HG02852 (cell line): ENCODE results near the gene AAMP.
"Not testable (repeated sequence)": the region's sequence is repeated elsewhere in the genome, so short reads cannot be mapped to it uniquely, and the experiment has no call there.

Experiments
- ATAC-seq: cut with Tn5 transposase; IDR thresholded peaks from one replicate; pipeline ENCODE4 v1.9.1; 2021; ENCODE audit warnings: mild to moderate bottlenecking, moderate library complexity; ENCODE audit not compliant: unreplicated experiment

Gene AAMP

DNA sequence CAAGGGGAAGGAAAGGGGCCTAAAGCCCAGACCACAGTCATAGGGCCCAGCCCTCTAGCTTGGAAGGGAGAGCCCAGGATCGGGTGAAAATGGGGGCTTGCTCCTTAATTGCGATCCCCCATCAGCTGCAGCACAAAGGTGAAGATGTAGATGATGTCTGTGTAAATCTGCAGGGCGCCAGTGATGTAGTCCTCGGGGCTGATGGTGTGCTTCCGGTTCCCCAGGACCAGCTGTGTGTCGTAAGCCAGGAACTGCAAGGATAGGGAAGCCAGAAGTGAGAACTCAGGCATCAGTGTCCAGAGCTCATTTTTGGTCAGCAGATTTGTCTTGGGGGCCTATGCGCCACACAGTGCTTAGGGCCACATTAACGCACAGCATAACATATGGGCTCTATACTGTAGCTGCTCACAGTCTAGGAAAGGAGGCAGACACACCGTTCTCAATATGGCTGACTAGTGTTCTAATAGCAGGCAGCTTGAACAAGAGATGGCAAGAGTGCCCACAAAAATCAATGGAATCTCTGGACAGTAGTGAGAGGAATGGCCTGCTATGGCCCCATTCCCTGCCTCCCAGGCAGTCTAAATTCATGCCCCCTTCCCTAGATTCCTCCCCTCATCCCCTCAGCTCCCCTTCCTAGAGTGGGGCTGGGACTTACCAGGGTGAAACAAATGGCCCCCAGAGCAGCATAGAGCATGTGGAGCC, 5.6 kb upstream of the AAMP start:
- no peak for ATAC-seq

DNA sequence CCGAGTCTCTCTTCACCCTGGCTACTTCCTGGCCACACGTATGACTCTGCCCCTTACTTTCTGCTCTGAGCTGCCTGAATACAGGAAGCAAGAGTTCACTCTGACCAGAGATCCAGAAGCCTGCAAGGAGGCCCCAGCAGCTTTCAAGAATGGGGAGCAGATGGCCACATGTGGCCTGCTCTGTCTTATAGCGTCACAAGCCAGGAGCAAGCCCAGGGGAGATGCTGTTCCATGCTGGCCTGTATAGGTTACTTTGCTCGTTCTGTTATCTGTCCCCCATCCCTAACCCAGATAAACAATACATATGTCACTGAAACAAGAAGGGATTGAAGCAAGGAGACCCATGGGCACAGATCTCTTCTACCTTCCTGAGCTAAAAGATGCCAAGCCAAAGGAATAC, 4.6 kb upstream of the AAMP start:
- no peak for ATAC-seq

DNA sequence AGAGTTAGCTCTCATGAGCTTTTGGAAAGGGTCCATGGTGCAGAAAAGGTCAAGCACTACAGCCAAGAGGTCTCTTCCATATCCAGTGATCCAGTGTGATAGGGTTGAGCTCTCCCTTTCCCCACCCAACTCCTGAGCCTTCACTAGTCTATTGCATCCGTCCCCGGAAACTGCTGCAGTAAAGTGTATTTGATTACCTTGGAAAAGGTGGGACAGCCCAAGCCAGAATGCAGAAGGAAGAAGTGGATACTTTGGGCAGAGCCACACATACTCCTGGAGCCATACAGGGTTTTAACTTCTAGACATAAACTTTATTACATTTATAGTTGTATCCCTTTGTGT, 3.9 kb upstream of the AAMP start:
- no peak for ATAC-seq

DNA sequence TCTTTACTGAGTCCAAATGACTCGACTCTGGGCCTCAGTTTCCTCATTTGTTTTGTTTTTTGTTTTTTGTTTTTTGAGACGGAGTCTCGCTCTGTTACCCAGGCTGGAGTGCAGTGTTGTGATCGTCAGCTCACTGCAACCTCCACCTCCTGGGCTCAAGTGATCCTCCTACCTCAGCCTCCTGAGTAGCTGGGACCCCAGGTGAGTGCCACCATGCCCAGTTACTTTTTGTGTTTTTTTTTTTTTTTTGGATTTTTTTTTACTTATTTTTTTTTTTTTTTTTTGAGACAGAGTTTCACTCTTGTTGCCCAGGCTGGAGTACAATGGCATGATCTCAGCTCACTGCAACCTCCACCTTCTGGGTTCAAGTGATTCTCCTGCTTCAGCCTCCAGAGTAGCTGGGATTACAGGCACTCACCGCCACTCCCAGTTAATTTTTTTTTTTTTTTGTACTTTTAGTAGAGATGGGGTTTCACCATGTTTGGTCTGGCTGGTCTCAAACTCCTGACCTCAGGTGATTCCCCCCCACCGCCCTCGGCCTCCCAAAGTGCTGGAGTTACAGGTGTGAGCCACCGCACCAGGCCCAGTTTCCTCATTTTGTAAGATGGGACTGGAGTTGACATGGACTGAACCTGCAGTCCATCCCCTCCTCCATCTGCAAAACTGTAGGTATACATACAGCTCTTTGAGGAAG, 3.4 kb upstream of the AAMP start:
- ATAC-seq, result not testable (repeated sequence)

DNA sequence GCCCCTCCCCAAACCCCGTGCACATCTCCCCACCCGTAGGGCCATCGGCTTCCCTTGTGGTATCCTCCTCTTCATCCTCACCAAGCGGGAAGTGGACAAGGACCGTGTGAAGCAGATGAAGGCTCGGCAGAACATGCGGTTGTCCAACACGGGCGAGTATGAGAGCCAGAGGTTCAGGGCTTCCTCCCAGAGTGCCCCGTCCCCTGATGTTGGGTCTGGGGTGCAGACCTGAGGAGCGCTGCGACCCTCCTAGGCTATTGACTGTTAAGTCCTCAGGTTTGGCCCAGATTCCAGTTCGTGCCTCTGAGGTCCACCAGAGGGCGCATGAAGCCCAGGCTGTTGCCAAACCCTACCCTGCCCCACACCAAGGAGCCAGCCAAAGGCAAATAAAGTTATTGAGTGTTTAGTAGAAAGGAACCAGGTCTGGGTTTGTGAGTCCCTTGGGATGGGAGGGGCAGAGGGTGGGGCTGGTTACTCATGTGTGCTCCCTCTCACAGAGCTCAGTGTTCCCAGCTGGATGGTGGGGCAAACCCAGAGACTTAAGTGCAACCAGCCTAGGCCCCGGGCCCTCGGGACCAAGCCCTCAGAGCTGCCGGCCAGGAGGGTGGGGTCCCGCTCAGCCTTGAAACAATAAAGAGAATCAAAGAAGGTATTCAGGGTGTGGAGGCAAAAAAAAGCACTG, 2.7 kb upstream of the AAMP start:
- ATAC-seq, result no peak

DNA sequence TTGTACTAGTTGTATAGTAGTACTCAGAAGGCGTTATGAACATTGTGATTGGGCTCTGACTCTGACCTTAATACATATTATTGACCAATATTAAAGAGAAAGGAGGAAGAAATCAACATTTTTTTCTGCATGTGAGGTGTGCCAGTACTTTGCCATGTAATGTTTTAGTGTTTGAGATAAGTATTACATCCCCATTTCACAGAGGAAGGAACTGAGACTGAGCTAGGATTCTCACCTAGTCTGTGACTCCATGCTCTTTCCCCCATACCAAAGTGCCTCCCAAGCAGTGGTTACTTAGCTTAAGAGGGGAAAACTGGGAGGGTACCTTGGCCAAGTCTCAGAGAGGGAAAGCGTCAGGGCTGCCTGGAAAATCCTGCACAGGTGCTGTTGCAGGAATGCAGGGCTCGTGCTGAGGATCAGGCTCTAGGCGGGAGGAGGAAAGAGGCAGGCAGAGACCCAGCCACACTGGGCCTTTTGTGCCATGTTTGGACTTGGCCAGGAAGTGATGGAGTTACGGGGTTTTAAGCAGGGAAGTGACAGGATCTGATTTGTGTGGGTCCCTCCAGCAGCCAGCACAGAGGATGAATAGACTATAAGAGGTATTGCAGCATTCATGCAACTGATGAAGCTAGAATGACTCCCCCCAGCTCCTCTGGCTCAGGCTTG, 2.1 kb upstream of the AAMP start:
- ATAC-seq, result no peak

DNA sequence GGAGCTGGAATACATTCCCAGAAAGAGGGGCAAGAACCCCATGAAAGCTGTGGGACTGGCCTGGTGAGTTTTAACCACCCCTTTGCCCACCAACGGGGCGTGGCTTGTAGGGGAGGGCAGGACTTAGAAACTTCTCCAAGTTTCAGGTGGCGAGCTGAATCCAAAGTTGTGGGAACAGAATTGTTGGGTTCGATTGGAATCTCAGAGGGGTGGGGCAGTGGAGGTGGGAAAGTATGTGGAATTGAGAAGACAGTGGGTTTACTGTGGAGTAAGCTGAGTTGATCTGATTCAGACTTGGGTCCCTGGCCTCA, 1.5 kb upstream of the AAMP start:
- ATAC-seq, result no peak

DNA sequence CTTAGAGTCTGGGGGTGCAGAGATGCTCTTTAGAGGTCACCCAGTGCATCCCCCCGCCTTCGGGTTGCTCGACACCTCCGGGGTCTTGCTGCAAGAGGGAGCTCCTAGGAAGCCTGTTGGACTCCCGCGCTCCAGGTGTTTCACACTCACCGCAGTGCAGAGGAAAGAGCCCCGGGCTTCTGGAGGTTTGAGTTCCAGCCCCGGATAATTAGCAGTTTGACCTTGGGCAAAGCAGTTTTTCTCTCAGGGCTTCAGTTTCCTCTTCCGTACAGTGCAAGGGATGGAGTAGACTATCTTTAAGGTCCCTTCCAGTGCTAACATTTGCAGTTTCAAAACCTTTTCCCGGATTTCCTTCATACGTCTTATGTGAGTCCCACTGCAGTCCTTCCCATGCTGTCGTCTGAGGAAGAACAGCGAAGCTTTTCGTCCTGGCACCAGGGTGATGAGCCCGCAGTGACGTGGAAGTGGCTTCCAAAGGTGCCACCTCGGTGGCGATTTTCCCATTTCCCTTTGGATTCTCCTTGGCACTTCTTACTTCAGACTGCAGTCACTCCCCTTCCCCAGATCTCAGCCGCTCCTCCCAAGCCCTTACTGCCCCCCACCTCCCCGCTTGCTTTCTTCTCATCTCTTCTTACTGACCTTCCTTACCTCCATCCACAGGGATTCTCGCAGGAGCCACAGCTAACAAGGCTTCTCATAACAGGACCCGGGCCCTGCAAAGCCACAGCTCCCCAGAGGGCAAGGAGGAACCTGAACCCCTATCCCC, 967 bp upstream of the AAMP start:
- ATAC-seq, result no peak

DNA sequence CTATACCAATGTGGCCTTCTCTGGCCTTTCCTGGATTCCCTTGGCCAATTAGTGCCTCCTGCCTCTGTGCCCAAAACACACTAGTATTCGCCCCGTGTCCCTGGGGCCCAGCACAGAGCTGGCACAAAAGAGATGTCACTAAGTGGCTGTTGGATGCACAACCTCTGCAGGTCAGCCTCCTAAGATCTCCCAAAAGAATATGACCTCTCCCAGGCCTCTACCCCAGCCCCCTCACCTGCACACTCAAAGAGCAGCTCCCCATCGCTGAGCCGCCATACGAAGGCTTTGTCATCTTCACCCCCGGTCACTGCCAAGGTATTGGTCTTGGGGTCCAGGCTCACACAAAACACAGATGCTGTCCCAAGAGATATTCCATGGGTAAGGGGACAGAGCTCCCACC, 2.7 kb downstream of the AAMP start:
- ATAC-seq, result no peak

DNA sequence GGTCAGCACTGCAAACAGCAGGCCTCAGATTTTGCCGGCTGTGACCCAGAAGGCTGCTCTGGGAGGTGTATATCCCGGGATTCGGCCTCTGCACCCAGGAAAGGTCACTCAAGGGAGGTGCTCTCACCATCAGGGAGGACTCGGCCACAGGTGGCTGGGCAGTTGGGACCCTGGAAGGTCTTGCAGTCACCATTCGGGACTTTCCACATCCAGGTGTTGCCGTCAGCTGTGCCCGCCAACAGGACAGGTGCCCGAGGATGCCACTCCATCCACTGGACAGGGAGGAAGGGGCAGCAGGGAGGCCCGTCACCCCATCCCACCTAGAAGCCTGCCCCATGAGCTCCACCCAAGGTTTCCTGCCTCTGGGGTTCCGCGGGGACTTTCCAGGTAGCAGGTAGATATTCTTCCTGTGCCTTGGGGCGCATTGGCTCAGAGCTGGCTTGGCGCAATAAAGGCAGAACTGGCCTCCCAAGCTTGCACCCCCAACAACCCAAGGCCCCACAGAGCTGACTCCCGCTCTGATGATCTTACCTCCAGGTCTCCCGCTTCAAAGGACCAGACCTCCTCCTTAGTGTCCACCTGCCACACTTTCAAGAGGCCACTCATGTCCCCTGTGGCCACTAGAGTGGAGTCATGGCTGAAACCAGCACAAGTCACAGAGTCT, 3.5 kb downstream of the AAMP start:
- ATAC-seq, result no peak

DNA sequence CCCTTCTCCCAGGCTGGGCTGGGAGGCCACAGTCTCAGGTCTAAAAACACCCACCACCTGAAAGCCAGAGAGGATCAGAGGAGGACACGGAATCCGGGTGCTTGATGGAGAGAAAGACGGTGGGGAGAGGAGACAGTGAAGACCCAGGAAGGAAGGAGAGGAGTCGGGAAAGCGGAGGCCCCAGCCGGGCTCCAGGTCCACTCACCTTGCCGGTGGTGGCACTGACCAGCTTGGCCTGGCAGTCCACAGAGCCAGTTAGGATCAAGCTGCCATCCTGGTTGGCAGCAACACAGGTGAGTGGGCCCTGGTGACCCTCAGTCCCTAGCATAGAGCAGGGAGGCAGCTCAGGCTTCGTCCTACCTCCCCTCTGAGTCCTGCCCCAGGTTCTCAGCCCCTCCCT, 4.3 kb downstream of the AAMP start:
- ATAC-seq, result no peak

DNA sequence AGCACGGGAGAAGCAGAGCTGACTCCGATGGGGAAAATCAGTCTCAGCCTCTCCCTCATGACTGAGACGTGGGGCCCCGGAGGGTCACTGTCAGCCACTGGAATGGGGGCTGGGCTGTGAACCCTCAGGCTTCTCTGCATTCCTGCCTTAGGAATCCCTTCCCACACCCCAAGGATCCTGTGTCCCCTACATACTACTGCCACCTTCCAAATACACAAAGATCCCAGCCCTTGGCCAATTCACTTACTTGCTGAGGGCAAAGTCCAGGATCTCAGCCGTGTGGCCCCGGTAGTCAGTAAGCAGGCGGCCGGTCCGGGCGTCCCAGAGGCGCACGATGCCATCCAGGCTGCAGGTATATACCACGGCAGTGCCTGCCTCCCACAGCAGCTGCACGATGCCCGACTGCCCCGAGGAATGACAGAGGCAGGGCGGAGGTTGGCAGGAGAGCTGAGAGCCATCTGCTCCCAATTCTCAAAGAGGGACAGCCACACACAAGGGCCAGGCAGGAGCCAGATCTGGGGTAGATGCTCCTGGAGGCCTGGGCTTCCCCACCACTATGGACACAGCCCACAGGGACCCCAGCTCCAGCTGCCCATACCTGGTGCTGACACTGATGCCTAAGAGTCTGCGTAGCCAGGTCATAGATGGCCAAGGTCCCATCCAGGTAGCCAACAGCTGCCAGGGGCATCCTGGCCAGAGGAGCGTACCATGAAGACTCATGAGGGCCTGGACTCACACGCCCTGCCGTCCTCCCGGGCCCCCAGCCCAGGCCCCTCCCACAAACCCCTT, 5.0 kb downstream of the AAMP start:
- ATAC-seq, result no peak

DNA sequence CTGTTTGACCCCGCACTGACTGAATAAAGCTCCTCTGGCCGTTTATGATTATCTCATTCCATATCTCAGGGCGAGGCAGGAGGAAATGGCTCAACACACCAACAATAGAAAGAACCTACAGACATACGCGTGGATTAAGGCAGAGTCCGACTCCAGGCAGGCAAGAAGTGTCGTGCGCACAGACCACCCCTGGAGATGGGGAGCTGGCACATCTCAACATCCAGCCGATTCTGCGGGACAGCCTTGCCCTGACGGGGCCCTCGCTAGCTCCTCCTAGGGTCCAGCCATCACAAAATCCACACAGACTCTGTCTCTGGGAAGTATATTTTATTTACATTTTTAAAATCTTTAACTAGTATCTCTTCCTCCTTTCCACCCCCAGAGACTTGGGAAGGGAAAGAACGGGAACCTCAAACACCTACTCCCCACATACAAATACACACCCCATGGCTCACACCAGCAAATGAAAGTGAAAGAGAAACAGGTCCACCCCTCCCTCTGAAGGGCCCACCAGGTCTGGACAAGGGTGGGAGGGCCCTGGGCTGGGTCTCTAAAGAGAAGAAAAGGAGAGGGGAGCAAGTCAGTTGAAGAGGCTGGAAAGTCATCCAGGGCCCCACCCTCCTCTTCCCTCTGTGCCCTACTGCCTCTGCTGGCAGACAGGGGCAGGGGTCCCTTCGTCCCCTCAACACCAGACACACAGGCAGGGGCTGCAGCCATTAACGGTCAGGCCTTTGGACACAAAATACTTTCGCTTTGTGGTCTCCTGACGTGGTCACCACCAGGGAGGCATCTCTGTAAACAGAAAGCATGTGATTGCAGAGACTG, 5.9 kb downstream of the AAMP start:
- ATAC-seq, result no peak

DNA sequence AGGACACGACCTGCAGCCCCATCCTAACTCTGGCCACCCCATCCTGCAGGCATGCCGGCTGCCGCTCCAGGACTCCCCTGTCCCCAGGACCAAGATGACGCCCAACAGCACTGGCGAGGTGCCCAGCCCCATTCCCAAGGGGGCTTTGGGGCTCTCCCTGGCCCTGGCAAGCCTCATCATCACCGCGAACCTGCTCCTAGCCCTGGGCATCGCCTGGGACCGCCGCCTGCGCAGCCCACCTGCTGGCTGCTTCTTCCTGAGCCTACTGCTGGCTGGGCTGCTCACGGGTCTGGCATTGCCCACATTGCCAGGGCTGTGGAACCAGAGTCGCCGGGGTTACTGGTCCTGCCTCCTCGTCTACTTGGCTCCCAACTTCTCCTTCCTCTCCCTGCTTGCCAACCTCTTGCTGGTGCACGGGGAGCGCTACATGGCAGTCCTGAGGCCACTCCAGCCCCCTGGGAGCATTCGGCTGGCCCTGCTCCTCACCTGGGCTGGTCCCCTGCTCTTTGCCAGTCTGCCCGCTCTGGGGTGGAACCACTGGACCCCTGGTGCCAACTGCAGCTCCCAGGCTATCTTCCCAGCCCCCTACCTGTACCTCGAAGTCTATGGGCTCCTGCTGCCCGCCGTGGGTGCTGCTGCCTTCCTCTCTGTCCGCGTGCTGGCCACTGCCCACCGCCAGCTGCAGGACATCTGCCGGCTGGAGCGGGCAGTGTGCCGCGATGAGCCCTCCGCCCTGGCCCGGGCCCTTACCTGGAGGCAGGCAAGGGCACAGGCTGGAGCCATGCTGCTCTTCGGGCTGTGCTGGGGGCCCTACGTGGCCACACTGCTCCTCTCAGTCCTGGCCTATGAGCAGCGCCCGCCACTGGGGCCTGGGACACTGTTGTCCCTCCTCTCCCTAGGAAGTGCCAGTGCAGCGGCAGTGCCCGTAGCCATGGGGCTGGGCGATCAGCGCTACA, 7.0 kb downstream of the AAMP start:
- no peak for ATAC-seq

DNA sequence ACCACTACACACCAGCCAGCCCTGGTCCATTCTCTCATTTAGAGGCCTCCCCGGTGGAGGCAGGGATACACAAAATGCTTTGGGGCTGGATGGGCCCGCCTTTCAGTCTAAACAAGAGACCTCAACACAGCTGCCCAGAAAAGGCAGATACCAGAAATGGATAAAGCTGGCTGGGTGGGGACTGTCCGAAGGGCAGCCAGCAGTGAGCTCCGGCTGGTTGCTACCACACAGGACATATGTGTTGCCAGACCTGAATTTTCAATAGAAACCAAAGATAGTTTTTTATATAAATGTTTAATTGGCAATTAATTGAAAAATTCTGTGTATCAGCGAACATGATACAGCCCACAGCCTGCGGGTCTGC, 7.7 kb downstream of the AAMP start:
- ATAC-seq, result no peak

DNA sequence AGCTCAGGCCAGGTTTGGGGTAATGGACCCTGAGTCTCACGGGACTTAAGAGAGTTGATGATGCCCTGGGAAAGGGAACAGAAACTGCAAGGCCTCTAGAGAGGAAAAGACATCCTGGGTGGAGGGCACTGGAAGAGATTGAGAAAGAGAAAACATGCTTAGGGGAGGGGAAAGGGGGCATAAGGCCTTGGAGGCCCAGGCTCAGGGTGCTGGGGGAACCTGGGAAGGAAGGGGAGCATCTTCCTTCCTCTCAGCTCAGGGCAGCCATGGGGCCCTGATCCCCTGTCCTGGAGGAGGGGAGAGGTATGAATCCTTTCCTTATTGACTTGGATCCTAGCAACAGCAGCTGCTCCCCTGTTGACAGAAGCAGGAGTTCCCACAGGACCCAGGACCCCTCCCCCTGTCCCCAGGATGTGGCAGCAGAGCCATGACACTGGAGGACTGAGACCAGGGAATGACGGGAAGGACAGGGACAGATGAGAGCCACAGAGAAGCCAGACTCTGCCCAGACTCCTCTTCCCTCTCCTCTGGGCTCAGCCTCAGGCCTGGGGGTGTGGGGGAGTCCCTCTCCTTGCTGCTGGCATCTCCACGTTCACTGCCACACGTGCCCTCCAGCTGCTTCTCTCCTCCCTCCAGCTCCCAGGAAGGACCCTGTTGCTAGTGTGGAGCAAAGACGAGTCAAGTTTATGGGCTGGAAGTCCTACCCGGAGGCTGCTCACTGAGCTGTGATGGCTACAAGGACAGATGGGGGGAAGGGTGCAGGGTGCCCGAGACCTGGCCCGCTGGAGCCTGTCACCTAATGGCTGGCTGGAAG, 8.3 kb downstream of the AAMP start:
- ATAC-seq, result no peak

DNA sequence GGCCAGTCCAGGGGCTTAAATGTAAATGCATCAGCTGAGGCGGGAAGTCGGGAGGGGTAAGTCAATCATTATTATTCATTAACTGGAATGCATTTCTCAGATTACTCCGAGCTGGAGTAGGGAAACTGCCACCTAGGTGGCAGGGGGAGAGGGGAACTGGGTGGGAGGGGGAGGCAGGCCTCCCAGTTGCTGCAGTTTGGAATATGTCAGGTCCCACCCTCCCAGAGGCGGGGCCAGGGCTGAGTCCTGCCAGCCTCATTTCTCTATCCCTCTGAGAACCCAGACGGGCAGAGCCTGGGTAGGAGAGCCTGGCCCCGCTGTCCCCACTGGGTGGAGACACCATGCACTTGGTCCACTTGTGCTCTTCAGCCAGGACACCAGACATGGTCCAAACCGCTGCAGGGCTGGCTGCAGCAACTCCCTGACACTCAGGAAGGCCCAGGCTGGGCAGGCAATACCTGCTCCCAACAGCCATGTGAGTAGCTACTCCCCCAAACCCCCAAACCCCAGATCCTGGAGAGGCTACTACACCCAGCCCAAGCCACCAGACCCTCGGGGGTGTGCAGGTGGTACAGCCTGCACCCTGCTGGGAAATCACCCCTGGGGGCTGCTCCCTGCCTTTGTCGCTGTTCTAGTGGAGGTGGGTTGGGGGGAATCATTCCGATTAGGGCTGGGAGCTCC, 9.1 kb downstream of the AAMP start, which contains the start of gene GPBAR1:
Gene GPBAR1 (plus strand): TSS at position 274 of the 681 bp plus-strand sequence. CDS start 1,710 bp downstream, outside the sequence.
- ATAC-seq, result no peak
